HFFc6 (cell line): ENCODE data around the gene CDCA7L. TPM values are rescaled to one million over a fixed set of nuclear protein-coding genes. Genes with fewer than 3 reads are reported as not detected.
A peak's percentile ranks its signal among the peaks of the same experiment; 100 is the strongest.
"Not testable (repeated sequence)": the region's sequence is repeated elsewhere in the genome, so short reads cannot be mapped to it uniquely, and the experiment has no call there.

Experiments used
- DNase-seq: peaks from one replicate; pipeline ENCODE4 v3.0.0-alpha.2; 2018
- H3K27ac Mint-ChIP-seq: 2 replicates; pipeline ENCODE4 v1.8.0; 2020; ENCODE audit warnings: mild to moderate bottlenecking, mixed read lengths
- H3K27me3 Mint-ChIP-seq: 2 replicates; pipeline ENCODE4 v1.8.0; 2021; ENCODE audit warnings: mild to moderate bottlenecking, moderate library complexity, mixed read lengths; ENCODE audit not compliant: insufficient read depth
- H3K36me3 Mint-ChIP-seq: 2 replicates; pipeline ENCODE4 v1.8.0; 2021; ENCODE audit warnings: low read depth, mixed read lengths
- H3K4me1 Mint-ChIP-seq: 2 replicates; pipeline ENCODE4 v1.8.0; 2020; ENCODE audit warnings: low read depth, mixed read lengths
- H3K4me3 Mint-ChIP-seq: 2 replicates; pipeline ENCODE4 v1.8.0; 2020; ENCODE audit warnings: mild to moderate bottlenecking, moderate library complexity, mixed read lengths
- H3K9me3 Mint-ChIP-seq: 2 replicates; pipeline ENCODE4 v1.8.0; 2020; ENCODE audit warnings: mild to moderate bottlenecking, mixed read lengths
- CTCF ChIP-seq: fragments of 200-600 bp; sonication (generic); IDR thresholded peaks from 2 replicates; pipeline ENCODE4 v1.5.0; 2021; ENCODE audit warnings: antibody characterized with exemption, mild to moderate bottlenecking
- total RNA-seq, 6 experiments: library from RNA; stranded (reverse); fragmentation: NEBNext Ultra II Directional; extraction: Animal tissue kit (Norgen Biotek cat#: 25700); gene quantifications; 2 replicates in 1 of 6; 3 replicates in 5 of 6; pipeline ENCODE4 v1.2.3, GENCODE V29; 2021

Gene CDCA7L
- total RNA-seq, 6 experiments from 2014 or later, result 32.9 to 51.4 (median 42.7) TPM

- no peak for TF ChIP-seq CTCF
- H3K4me3 Mint-ChIP-seq, result no peak overlapping the region
- DNase-seq, result no peak
- no peaks in the 10 kb centered on the region; the same call in 1 of the 2 replicates for H3K27me3 Mint-ChIP-seq
- peaks cover 29% of the 10 kb centered on the region for H3K4me1 Mint-ChIP-seq
- H3K9me3 Mint-ChIP-seq, result no peaks in the 10 kb centered on the region
- H3K27ac Mint-ChIP-seq, result no peak overlapping the region
- no peaks in the 10 kb centered on the region for H3K36me3 Mint-ChIP-seq
Measured at GRCh38 chr7:21866731-21867130, 79.0 kb downstream of the CDCA7L start.

GRCh38 chr7:21865631-21866204 lies 80.0 kb downstream of the CDCA7L start:
- peak; percentile 37 for DNase-seq
- not testable (repeated sequence) for H3K27ac Mint-ChIP-seq
- H3K4me1 Mint-ChIP-seq, result peaks cover 35% of the 10 kb centered on the region

DNA sequence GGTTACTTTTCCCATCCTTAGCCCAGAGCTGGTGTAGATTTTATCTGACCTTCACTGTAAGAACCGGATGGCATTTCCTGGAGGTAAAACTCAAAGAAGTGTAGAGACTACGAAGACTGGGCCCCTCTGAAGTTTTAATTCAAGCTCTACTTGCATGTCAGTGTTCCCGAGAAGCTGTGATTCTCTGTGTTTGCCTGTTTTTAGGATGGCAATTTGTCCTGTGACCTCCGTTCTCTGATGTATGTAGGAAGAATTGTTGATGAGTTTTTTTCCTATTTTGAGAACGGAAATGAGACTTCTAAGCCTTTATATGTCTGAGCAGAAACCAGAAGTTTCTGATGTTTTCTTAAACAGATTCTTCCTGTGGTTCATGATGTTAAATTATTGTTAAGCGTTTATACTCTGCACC lies 94.1 kb downstream of the CDCA7L start:
- Mint-ChIP-seq H3K27me3 (peaks cover 1% of the 10 kb centered on the region; the same call in 1 of the 2 replicates), H3K27ac (peak overlapping the region; percentile 91), H3K4me1 (peaks cover 17% of the 10 kb centered on the region), H3K9me3 (no peaks in the 10 kb centered on the region), H3K36me3 (no peaks in the 10 kb centered on the region), H3K4me3 (peak overlapping the region; percentile 61)
- no peak for TF ChIP-seq CTCF
- DNase-seq, result no peak

More at GRCh38 chr7:21865631-21866204, 80.0 kb downstream of the CDCA7L start:
- H3K27me3 Mint-ChIP-seq, H3K4me3 Mint-ChIP-seq, H3K9me3 Mint-ChIP-seq, H3K36me3 Mint-ChIP-seq: not testable (repeated sequence)
